Astrocyte of the cerebellum (primary cell): ENCODE results near the gene TTC27.

Experiments used
- DNase-seq: peaks from one replicate; pipeline ENCODE4 v3.0.0-alpha.2; 2011; ENCODE audit warnings: low read depth
- H3K4me3 ChIP-seq: 2 replicates; pipeline ENCODE4 v1.5.1; 2011; ENCODE audit warnings: mild to moderate bottlenecking, low read depth, low read length, moderate library complexity
- in situ Hi-C: cut with HindIII; loops from 2 replicates; pipeline ENCODE4 v1.10.0; 2017; ENCODE audit warnings: low sequenced_read_pairs
- TF ChIP-seq, protein P1 (sequence below): IDR thresholded peaks from 2 replicates; pipeline ENCODE4 v1.5.1; 2012; ENCODE audit warnings: low read length, low read depth, moderate library complexity, mild to moderate bottlenecking; ENCODE audit errors: missing control alignments

The TTC27 gene

GRCh38 chr2:32743480-32744236 is 115.8 kb downstream of the TTC27 start:
- in situ Hi-C loops: no loop called here
- peak; percentile 23 for DNase-seq
- TF ChIP-seq, protein P1, sequence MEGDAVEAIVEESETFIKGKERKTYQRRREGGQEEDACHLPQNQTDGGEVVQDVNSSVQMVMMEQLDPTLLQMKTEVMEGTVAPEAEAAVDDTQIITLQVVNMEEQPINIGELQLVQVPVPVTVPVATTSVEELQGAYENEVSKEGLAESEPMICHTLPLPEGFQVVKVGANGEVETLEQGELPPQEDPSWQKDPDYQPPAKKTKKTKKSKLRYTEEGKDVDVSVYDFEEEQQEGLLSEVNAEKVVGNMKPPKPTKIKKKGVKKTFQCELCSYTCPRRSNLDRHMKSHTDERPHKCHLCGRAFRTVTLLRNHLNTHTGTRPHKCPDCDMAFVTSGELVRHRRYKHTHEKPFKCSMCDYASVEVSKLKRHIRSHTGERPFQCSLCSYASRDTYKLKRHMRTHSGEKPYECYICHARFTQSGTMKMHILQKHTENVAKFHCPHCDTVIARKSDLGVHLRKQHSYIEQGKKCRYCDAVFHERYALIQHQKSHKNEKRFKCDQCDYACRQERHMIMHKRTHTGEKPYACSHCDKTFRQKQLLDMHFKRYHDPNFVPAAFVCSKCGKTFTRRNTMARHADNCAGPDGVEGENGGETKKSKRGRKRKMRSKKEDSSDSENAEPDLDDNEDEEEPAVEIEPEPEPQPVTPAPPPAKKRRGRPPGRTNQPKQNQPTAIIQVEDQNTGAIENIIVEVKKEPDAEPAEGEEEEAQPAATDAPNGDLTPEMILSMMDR: no peak
- H3K4me3 ChIP-seq: no peak overlapping the region

GRCh38 chr2:32745191-32745590 is 117.3 kb downstream of the TTC27 start:
- no peak overlapping the region for H3K4me3 ChIP-seq
- DNase-seq: no peak
- TF ChIP-seq, protein P1: no peak
- in situ Hi-C loops: no loop called here

DNA sequence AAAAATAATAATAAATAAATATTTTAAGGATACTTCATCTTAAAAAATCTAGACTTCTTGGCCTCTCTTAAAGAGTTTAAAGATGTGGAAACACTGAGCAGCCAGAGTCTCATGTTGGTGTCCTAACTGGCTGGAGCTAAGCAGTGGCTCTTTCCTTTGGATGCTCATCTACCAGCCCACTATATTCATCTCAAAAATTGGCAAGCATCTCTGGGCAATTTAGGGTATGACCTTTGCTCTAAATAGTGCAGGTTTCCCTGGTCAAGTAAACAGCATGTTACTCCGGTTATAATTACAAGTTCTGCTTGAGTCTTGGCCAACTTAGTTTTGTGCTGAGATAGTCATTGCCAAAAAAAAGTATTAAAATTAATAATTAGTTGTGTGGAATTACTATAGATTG is 117.8 kb downstream of the TTC27 start:
- no peak overlapping the region for H3K4me3 ChIP-seq
- TF ChIP-seq, protein P1: no peak
- DNase-seq: no peak
- in situ Hi-C loops: no loop called here

- TF ChIP-seq, protein P1: no peak
- no peak overlapping the region for H3K4me3 ChIP-seq
- DNase-seq: no peak
- in situ Hi-C loops: no loop called here
Measured at GRCh38 chr2:32746669-32747068, 118.8 kb downstream of the TTC27 start.

DNA sequence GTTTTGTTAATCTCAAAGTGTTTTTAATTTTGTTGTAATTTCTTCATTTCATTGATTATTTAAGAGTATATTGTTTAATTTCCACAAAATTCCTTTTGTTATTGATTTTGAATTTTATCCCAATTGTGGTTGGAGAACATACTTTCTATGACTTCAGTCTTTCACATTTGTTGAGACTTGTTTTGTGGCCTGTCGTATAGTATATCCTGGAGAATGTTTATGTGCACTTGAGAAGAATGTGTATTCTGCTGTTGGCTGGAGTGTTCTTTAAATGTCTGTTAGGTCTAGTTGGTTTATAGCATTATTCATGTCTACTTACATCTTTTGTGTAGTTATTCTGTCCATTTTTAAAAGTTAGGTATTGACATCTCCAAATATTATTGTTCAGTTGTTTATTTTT is 120.3 kb downstream of the TTC27 start:
- no peak for DNase-seq
- no peak overlapping the region for H3K4me3 ChIP-seq
- TF ChIP-seq, protein P1: no peak
- in situ Hi-C loops: no loop called here

DNA sequence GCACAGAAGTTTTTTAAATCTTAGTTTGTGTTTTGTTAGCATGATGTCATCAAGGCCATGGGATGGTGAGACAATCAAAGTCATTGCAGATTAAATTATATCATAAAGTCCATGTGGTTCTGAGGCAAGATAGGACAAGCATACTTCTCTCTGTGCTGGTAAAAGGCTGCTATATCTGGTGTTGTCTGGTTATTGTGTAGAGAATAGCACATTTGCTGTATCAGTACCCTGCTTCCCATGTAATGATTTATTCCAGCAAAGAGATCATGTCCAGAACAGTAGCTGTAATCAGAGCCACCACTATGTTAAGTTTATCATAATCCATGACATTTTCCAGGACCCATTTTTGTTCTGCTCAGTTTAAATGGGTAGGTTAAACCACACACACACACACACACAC is 123.0 kb downstream of the TTC27 start:
- in situ Hi-C loops: no loop called here
- H3K4me3 ChIP-seq: no peak overlapping the region
- DNase-seq: no peak
- TF ChIP-seq, protein P1: no peak
